VCaP (cell line): ENCODE results near the gene FABP6.
"Not testable (repeated sequence)": the region's sequence is repeated elsewhere in the genome, so short reads cannot be mapped to it uniquely, and the experiment has no call there.

Experiments
- H3K27ac ChIP-seq: fragments of 450-650 bp; 2 replicates; pipeline ENCODE4 v1.5.1; 2017
- TF ChIP-seq, protein P1 (sequence below): fragments of 450-650 bp; conservative IDR thresholded peaks from 2 replicates; pipeline ENCODE4 v1.5.1; 2017; ENCODE audit warnings: mild to moderate bottlenecking, moderate library complexity

FABP6 gene

GRCh38 chr5:160245506-160246086 is 16.3 kb downstream of the FABP6 start:
- H3K27ac ChIP-seq, result no peak overlapping the region
- TF ChIP-seq, protein P1, sequence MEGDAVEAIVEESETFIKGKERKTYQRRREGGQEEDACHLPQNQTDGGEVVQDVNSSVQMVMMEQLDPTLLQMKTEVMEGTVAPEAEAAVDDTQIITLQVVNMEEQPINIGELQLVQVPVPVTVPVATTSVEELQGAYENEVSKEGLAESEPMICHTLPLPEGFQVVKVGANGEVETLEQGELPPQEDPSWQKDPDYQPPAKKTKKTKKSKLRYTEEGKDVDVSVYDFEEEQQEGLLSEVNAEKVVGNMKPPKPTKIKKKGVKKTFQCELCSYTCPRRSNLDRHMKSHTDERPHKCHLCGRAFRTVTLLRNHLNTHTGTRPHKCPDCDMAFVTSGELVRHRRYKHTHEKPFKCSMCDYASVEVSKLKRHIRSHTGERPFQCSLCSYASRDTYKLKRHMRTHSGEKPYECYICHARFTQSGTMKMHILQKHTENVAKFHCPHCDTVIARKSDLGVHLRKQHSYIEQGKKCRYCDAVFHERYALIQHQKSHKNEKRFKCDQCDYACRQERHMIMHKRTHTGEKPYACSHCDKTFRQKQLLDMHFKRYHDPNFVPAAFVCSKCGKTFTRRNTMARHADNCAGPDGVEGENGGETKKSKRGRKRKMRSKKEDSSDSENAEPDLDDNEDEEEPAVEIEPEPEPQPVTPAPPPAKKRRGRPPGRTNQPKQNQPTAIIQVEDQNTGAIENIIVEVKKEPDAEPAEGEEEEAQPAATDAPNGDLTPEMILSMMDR, result no peak

- not testable (repeated sequence) for H3K27ac ChIP-seq
These were observed 20.3 kb downstream of the FABP6 start for GRCh38 chr5:160249570-160249969.

DNA sequence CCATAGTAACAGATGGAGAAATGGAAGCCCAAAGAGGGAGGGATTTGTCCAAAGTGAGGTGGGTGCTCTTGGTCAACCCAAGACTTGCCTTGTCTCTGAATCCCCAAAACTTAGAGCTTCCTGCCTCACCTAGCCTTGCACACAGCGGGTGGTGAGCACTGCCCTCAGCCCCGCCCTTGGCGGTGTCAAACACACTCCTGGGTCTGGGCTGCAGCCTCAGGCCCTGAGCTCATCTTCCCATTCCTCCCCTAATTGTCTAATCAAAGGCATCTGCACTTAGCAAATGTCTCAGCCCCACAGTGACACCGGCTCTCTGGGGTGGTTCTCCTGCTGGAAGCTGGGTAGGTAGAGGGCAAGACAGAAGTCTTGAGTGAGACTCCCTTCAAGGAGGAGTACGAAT is 20.9 kb downstream of the FABP6 start:
- no peak overlapping the region for H3K27ac ChIP-seq
- TF ChIP-seq, protein P1, result no peak

- TF ChIP-seq, protein P1, result no peak
- no peak overlapping the region for H3K27ac ChIP-seq
These were observed 21.5 kb downstream of the FABP6 start for GRCh38 chr5:160250826-160251225.

GRCh38 chr5:160251406-160252155 is 22.3 kb downstream of the FABP6 start:
- TF ChIP-seq, protein P1, result no peak
- H3K27ac ChIP-seq, result no peak overlapping the region

DNA sequence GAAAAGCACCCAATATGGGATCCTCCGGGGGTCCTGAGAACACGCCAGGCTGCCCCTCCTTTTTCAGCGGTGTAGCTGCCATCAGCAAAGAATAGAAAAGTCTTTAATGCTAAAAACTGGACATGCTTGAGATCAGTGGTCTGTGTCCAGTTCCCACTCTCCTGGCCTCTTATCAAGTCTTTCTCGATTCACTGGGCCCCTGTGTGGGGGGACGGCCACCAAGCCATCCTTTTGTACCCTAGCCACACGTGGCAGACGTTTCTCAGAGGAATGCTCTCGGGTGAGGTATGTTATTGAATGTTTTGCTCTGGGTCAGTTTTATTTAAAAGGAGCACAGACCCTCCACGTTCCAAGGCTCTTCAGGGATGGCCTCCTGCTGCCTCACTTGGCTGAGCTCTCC is 23.6 kb downstream of the FABP6 start:
- TF ChIP-seq, protein P1, result no peak
- no peak overlapping the region for H3K27ac ChIP-seq

DNA sequence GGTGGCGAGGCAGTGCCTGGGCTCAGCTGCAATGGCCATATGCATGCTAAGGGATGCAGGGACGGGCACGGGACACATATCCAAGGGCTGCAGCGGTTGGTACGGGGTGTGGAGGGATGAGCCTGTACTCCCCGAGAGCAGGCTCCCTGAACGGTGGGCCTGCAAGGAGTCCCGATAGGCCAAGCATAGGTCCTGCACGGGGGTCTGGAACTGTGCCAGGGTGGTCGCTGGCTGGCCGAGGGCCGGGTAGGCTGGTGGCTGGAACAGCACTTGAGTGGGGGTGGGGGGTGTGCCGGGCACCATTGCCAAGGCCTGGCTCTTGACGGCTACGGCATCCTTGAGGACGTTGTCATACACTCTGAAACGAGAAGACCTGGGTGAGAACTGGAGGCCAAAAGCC is 24.1 kb downstream of the FABP6 start:
- no peak overlapping the region for H3K27ac ChIP-seq
- TF ChIP-seq, protein P1, result no peak

DNA sequence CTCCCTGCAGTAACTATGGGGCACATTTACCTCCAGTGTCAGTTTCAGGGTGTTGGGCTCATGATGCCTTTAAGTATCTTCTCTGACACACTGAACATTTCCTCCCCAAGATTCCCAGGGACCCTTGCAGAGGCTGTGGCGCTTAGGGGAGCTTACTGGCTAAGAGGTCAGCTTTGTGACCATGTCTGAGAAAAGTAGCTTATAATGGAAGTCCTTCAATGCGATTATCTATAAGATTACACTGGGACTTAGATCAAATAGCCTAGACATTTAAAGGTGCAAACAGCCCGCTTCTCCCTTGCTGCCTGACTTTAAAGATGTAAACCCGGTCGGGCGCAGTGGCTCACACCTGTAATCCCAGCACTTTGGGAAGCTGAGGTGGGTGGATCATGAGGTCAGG is 25.4 kb downstream of the FABP6 start:
- no peak overlapping the region for H3K27ac ChIP-seq
- TF ChIP-seq, protein P1, result no peak
